SH-SY5Y (cell line): ENCODE measurements around the gene MPZL3.

Experiments
- GATA2 ChIP-seq: IDR thresholded peaks from 2 replicates; pipeline ENCODE4 v1.6.1; 2011; ENCODE audit warnings: mild to moderate bottlenecking, low read depth, low read length
- GATA3 ChIP-seq: IDR thresholded peaks from 2 replicates; pipeline ENCODE4 v1.6.1; 2011; ENCODE audit warnings: low read depth, mild to moderate bottlenecking, low read length, moderate library complexity

Gene MPZL3

DNA sequence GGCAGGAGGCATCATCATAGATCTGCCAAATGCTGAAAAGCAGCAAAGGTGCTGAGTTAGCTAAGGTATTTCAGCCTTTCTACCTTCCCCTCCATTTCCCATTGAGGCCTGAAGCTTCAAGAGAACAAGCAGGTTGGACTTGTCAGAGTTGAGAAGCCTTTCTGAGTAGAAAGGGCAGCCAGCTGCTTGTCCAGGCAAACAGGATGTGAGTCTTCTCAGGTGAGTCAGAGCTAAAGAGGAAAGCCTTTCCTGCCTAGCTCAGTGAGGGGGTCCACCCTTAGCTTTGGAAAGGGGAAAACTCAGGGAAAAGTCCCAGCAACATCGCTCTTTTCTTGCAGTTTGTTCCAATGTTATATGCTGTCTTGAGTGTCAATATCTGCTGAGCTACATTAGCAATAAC lies 25.1 kb upstream of the MPZL3 start:
- no peak for TF ChIP-seq GATA2
- TF ChIP-seq GATA3: no peak

DNA sequence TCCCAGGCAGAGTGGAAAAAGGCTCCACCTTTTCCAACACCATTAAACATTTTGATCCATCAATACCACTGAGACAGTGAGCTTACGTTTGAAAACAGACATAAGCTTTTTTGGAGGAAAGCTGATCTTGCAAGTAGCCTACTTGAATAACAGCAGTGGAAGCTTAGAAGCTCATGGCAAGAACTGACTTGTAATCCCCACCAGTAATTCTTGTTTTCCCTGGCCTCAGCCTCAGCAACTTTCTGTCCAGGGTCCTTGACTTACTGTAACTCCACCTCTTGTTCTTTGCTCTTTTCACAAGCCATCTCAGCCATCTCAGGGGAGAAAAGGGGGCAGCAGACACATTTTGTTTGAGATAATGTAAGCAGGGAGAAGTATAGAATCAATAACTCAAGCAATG lies 24.3 kb upstream of the MPZL3 start:
- TF ChIP-seq GATA2 (no peak), GATA3 (no peak)

DNA sequence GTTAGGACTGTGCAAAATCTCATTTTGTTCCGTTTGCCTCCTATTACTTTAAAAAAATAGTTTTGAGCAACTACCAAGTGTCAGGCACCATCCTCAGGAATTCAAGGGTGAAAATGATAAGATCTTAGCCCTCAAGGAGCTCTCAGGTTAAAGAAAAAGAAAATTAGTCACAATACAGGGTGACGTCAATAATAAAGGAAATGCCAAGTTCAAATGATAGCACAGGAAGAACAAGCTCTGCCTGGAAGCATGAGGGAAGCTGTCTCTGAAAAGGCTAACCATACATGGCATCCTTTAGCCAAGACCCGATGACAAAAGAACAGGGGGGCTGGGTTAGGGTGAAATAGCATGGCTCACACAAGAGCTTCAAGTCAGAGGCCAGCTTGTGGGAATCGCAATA lies 23.0 kb upstream of the MPZL3 start:
- TF ChIP-seq GATA2 (no peak), GATA3 (no peak)

DNA sequence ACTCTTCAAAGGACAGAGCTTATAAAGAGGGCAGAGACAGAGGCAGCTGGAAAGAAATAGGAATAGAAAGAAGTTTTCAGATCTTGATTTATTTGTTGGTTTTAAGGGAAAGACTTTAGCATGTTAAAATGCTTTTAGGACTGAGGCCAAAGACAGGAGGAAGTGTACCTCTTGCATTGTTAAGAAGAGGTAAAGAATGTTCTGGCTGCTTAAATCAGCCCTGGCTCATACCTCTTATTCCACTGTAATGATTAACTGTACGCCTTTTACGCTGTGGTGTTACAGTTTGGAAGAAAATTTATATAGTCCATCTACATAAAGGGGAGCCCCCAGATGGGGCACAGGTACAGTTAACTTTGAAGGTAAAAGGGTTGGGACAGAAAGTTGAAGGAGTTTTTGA lies 22.0 kb upstream of the MPZL3 start:
- no peak for TF ChIP-seq GATA3
- TF ChIP-seq GATA2: no peak

DNA sequence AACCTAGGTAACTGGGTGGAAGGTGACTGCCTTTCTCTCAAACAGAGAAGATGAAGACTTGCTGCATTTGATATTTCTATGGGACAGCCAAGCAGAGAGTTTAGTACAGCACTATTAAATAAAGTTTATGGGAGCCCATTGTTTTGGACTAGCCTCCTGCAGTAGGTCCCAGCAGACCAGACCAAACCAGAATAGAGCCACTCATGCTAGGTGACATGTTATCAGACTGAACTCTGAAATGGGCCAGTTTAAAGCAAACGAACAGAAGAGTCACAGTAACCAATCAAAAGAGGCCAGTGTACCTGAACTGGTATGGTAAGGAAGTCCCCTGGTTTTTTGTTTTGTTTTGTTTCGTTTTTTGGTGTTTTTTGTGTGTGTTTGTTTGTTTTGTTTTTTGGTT lies 19.8 kb upstream of the MPZL3 start:
- TF ChIP-seq GATA2: no peak
- no peak for TF ChIP-seq GATA3

DNA sequence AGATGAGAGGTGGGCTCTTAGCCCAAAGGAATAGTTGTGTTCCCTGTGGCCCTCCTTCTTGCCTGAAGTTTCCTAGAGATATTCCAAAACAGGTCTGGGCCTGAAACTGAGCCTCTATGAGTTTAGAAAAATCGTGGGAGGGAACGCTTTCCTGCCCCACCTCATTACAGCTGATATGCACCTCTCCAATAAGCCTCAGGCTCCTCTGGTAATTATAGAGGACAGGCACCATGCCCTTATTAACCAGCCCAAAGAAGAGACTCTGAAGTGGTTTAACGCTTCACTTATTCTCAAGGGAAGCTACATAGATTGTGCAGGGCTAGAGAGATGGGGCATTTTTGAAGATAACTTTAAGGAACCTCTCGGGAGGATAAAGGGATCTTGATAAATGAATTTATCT lies 15.3 kb upstream of the MPZL3 start:
- TF ChIP-seq GATA3 (no peak), GATA2 (no peak)

DNA sequence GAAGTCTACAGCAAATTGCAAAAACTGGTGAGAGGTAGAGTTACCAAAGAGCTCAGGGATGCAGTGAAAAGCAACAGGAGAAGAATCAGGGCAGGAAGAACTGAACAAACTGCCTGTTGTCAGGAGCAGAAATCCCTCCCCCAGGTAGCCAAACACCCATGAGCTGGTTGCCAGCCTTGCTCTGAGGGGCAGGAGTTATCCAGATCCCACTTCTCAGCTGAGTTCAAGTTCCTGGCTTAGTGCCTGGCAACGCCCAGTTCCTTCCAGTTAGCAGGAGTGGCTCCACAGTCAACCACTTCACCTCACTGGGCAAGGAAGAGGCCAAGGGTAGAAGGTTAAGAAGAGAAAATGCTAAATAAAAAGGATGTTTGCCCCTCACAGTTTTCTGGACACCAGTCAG lies 13.8 kb upstream of the MPZL3 start:
- TF ChIP-seq GATA3 (no peak), GATA2 (no peak)

DNA sequence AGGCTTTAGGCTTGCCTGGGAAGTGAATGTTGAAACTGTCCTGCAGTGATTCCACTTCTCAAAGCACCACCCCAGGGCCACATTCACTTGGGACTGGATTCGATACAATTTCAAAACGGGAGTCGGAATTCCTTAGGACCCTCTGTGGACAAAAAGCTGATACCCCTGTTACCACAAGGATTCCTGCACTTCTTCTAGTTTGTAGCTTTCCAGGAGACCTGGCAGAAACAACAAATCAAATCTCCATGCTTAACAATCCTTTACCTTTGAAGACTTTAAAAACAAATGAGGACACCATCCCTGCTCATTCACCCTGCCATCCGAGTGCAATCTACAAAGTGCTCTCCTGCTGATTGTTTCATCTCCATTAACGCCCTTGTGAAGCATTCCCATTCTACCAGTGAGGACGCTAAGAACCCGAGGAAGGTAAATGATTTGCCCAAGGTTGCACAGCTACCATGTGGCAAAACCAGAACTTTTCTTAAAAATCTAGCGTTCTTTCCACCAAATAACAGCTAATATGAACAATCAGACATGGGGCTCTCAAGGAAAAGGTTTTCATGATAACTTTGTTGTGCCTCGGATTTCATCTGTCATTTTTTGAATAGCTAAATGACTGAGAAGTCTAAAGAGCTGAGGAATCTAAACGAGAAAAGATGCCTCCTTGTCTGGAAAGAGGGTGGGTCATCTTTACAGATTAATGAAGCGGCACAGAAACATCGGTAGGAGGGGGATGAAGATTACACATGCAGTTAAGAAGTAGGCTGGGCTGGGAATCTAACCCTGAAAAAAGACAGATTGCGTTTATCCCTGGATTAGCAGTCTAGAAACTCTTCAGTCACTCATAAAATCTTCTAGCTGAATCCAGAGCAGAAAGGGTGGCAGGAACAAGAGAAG lies 12.7 kb upstream of the MPZL3 start:
- TF ChIP-seq GATA3: no peak
- TF ChIP-seq GATA2: no peak

DNA sequence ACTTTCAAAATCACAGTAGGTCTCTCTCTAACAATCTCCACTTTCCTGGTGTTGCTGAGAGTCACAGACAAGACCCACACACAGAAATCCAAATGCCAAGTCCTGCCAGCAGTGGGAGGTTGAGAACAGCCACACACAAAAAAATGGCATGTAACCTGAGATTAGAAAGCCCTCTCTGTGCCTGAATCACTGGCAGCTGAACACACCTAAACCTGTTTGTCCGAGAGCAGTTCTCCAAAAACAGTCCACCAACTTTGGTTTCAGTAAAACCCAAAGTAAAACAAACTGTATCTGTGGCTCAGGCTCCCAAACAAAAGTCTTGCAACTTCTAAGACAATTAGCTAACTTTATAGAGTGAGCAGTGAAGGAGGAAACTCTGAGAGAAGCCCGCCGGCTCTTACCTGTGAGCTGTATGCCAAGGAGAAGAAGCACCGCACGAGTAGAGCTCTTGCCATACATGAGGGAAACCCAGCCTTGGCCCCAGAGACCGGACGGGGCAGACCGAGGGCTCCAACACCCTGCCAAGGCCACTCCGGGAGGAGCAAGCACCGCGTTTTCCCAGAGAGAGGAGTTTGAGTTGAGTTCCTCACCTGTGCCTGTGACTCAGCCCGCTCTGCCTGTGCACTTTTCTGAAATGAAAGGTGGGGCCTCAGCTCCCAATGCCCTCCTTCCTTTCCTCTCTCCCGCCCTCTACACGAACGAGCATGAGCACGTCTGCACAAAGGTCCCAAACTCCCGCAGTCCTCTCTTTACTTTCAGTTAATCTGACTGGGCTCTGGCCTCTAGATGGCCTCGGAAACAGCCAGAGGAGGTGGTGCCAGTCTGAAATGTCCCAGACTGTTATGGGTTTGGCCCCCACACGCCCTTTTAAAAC lies 11.8 kb upstream of the MPZL3 start, which contains the start of gene MPZL2:
MPZL2 (minus strand) TSS at position 603 of the 874 bp plus-strand sequence; CDS start at position 459, 144 bp downstream.
- TF ChIP-seq GATA2: no peak
- no peak for TF ChIP-seq GATA3

DNA sequence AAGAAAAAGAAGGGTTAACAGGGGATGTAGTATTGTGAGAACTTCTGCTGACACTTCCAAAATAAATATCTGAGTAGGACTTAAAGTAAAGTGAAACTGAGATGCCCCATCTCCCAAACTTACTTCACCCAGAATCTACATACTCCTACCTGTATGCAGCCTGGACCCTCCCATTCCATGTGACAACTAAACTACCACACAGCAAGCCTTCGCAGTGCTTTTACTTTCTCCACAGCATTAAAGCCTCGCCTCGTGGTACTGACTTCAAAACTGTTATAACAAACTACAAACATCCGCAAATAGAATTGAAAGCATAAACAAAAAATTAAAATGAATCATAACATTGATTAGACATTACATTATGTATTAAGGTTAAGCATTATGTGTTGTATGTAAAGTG lies 10.9 kb upstream of the MPZL3 start:
- TF ChIP-seq GATA2 (no peak), GATA3 (no peak)

DNA sequence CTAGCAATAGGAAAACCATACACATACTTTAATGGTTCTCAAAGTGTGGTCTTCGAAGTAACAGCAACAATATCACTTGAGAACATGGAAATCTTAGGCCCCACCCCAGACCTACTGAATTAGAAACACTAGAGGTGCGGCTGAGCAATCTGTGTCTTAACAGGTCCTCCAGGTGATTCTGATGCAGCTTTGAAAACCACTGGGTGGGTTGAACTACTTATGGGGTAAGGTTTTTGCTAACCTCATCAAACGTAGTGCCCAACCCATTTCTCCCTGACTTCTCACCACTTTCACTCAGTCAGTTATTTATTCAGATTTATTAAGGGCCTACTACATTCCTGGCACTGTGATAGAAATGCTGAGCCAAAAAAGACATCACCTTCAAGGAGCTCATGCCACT lies 8.2 kb upstream of the MPZL3 start:
- TF ChIP-seq GATA3 (no peak), GATA2 (no peak)

DNA sequence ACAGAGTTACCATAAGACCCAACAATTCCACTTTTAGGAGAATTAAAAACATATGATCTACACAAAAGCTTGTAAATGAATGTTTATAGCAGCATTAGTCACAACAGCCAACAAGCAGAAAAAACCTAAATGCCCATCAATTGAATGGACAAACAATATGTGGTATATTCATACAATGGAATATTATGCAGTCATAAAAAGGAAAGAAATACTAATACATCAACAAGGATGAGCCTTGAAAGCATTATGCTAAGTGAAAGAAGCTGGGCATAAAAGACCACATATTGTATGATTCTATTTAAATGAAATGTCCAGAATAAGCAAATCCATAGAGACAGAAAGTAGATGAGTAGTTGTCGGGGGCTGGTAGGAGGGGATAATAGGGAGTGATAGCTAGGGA lies 7.0 kb upstream of the MPZL3 start:
- TF ChIP-seq GATA3: no peak
- TF ChIP-seq GATA2: no peak

DNA sequence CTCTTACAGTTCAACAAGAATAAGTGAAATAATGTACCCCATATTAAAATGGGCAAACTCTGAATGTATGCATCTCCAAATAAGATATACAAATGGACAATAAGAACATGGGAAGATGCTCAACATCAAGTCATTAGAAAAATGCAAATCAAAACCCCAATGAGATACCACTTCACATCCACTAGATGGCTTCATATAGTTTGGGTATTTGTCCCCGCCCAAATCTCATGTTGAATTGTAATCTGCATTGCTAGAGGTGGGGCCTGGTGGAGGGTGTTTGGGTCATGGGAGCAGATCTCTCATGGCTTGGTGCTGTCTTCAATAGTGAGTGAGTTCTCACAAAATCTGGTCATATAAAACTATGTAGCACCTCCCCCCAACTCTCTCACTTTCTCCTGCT lies 6.2 kb upstream of the MPZL3 start:
- TF ChIP-seq GATA2: no peak
- no peak for TF ChIP-seq GATA3

DNA sequence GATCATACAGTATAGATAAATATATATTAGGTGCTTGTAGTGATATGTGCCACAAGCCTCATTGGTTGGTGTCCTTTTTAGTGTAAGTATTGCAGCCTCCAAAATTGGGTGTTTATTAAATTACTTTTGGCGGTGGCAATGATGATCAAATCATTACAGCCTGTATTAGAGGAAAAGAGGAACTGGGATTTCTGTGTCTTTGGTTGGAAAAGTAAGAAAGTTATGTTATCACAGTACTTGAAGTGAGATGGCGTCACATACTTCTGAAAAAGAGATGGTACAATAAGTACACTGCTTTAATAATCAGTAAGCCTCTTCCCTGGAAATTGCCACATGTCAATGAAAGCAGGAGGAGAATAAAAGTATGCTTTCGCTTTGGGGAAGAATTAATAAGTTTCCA lies 523 bp upstream of the MPZL3 start:
- TF ChIP-seq GATA2 (no peak), GATA3 (no peak)
